Neural cell (in vitro differentiated cells): ENCODE data around the gene CCL14. TPM values are rescaled to one million over a fixed set of nuclear protein-coding genes. Genes with fewer than 3 reads are reported as not detected.
"Not testable (repeated sequence)": the region's sequence is repeated elsewhere in the genome, so short reads cannot be mapped to it uniquely, and the experiment has no call there.

ENCODE experiments used
- H2AFZ ChIP-seq: fragments of 200-600, 300-800 bp; sonication (generic), shearing (Covaris generic); 2 replicates; pipeline ENCODE4 v1.6.0; 2014; ENCODE audit warnings: low read depth, mild to moderate bottlenecking, antibody characterized with exemption, low read length, moderate library complexity
- H3F3A ChIP-seq: fragments of 200-600 bp; shearing (Covaris generic); 2 replicates; pipeline ENCODE4 v1.6.1; 2016; ENCODE audit warnings: mild to moderate bottlenecking, moderate library complexity, mixed read lengths, antibody characterized with exemption, low read length; ENCODE audit not compliant: insufficient read depth, poor library complexity, severe bottlenecking
- H3K27ac ChIP-seq: fragments of 200-600, 300-800 bp; sonication (generic), shearing (Covaris generic); 2 replicates; pipeline ENCODE4 v1.5.1; 2014; ENCODE audit warnings: mild to moderate bottlenecking, low read length, moderate library complexity
- H3K27me3 ChIP-seq: fragments of 300-800, 200-600 bp; sonication (generic), shearing (Covaris generic); 2 replicates; pipeline ENCODE4 v1.6.0; 2014; ENCODE audit warnings: mild to moderate bottlenecking, low read depth, low read length, moderate library complexity; ENCODE audit not compliant: insufficient read depth
- H3K36me3 ChIP-seq: fragments of 300-800, 200-600 bp; sonication (generic), shearing (Covaris generic); 2 replicates; pipeline ENCODE4 v1.5.1; 2014; ENCODE audit warnings: mild to moderate bottlenecking, antibody characterized with exemption, low read length, moderate library complexity; ENCODE audit not compliant: insufficient read depth
- H3K4me2 ChIP-seq: fragments of 300-800, 200-600 bp; sonication (generic), shearing (Covaris generic); 2 replicates; pipeline ENCODE4 v1.6.0; 2014; ENCODE audit warnings: mild to moderate bottlenecking, low read length
- H3K4me3 ChIP-seq: fragments of 300-800, 200-600 bp; sonication (generic), shearing (Covaris generic); 2 replicates; pipeline ENCODE4 v1.5.1; 2014; ENCODE audit warnings: mild to moderate bottlenecking, low read length, moderate library complexity
- H3K79me2 ChIP-seq: fragments of 200-600 bp; shearing (Covaris generic); replicated peaks from 2 replicates; pipeline ENCODE4 v1.6.0; 2014; ENCODE audit warnings: mild to moderate bottlenecking, low read length, moderate library complexity; ENCODE audit not compliant: insufficient read depth
- H3K9ac ChIP-seq: fragments of 300-800, 200-600 bp; sonication (generic), shearing (Covaris generic); 2 replicates; pipeline ENCODE4 v1.6.1; 2016; ENCODE audit warnings: mild to moderate bottlenecking, low read length, mixed read lengths
- H3K9me2 ChIP-seq: fragments of 200-600 bp; shearing (Covaris generic); 2 replicates; pipeline ENCODE4 v1.6.1; 2016; ENCODE audit warnings: mild to moderate bottlenecking, low read length, mixed read lengths; ENCODE audit not compliant: insufficient read depth
- H3K9me3 ChIP-seq: fragments of 200-600, 300-800 bp; sonication (generic), shearing (Covaris generic); 2 replicates; pipeline ENCODE4 v1.6.1; 2016; ENCODE audit warnings: mild to moderate bottlenecking, mixed run types, low read length, moderate library complexity, mixed read lengths
- H4K20me1 ChIP-seq: fragments of 200-600 bp; shearing (Covaris generic); 2 replicates; pipeline ENCODE4 v1.6.1; 2016; ENCODE audit warnings: mild to moderate bottlenecking, mixed run types; ENCODE audit not compliant: insufficient read depth
- CTCF ChIP-seq: fragments of 450-650 bp; IDR thresholded peaks from 2 replicates; pipeline ENCODE4 v1.5.1; 2014; ENCODE audit warnings: antibody characterized with exemption, mild to moderate bottlenecking, moderate library complexity; ENCODE audit not compliant: poor library complexity, severe bottlenecking
- EP300 ChIP-seq: fragments of 450-650 bp; conservative IDR thresholded peaks from 2 replicates; pipeline ENCODE4 v1.6.1; 2014; ENCODE audit warnings: antibody characterized with exemption, mild to moderate bottlenecking, moderate library complexity; ENCODE audit not compliant: poor library complexity, severe bottlenecking
- EZH2 ChIP-seq: fragments of 200-600, 300-800 bp; shearing (Covaris generic), sonication (generic); IDR thresholded peaks from 2 replicates; pipeline ENCODE4 v1.6.1; 2014; ENCODE audit warnings: antibody characterized with exemption, low read length, borderline replicate concordance, mild to moderate bottlenecking; ENCODE audit not compliant: insufficient read depth, poor library complexity, severe bottlenecking
- MXI1 ChIP-seq: fragments of 450-650 bp; conservative IDR thresholded peaks from 2 replicates; pipeline ENCODE4 v1.6.1; 2014; ENCODE audit warnings: antibody characterized with exemption, mild to moderate bottlenecking; ENCODE audit not compliant: poor library complexity, severe bottlenecking
- POLR2AphosphoS5 ChIP-seq: IDR thresholded peaks from 2 replicates; pipeline ENCODE4 v1.6.1; 2012
- SMC3 ChIP-seq: fragments of 450-650 bp; conservative IDR thresholded peaks from 2 replicates; pipeline ENCODE4 v1.6.1; 2014; ENCODE audit warnings: antibody characterized with exemption, mild to moderate bottlenecking, moderate library complexity; ENCODE audit not compliant: poor library complexity
- TAF1 ChIP-seq: IDR thresholded peaks from 2 replicates; pipeline ENCODE4 v1.6.1; 2012; ENCODE audit warnings: low read depth
- polyA plus RNA-seq: library from polyadenylated mRNA; depleted of rRNA; stranded (reverse); fragments of >200 nt; gene quantifications from 2 replicates; pipeline ENCODE4 v1.2.3, GENCODE V29; 2014
- TF ChIP-seq, protein P1 (sequence below): IDR thresholded peaks from 2 replicates; pipeline ENCODE4 v1.6.1; 2012; ENCODE audit warnings: borderline replicate concordance

The CCL14 gene
- polyA plus RNA-seq, 1 donor from 2014 or later, result not detected

DNA sequence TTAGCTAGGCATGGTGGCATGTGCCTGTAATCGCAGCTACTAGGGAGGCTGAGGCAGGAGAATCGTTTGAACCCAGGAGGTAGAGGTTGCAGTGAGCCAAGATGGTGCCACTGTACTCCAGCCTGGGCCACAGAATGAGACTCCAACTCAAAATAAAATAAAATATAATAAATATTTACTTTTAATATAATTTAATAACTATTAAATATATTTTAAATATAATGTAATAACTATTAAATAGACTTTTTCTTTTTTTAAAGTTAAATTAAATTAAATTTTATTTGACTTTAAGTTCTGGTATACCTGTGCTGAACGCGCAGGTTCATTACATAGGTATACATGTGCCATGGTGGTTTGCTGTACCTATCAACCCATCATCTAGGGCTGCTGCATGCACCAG is 29.4 kb upstream of the CCL14 start:
- not testable (repeated sequence) for H3K9ac ChIP-seq, H3K9me2 ChIP-seq, H3K79me2 ChIP-seq, H4K20me1 ChIP-seq, H3K27ac ChIP-seq, H3K4me2 ChIP-seq, H3F3A ChIP-seq, H3K9me3 ChIP-seq, H3K27me3 ChIP-seq, H3K36me3 ChIP-seq, H3K4me3 ChIP-seq, H2AFZ ChIP-seq

DNA sequence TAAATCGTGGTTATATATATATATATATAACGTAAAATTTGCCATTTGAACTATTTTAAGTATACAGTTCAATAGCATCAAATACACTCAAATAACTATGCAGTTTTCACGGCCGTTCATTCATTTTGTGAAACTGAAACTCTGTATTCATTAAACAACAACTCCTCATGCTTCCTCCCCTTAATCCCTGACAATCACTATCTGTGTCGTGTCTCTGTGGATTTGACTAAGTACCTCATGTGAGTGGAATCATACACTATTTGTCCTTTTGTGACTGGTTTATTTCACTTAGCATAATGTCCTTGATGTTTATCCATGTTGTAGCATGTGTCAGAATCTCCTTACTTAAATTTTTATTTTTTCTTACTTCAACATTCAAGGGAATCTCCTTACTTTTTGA is 28.4 kb upstream of the CCL14 start:
- H3K27ac ChIP-seq, result no peak overlapping the region
- no peaks in the 10 kb centered on the region for H3K9me2 ChIP-seq
- H3K9me3 ChIP-seq, result no peaks in the 10 kb centered on the region
- H3K27me3 ChIP-seq, result no peaks in the 10 kb centered on the region
- no peak overlapping the region for H2AFZ ChIP-seq
- H3F3A ChIP-seq, result no peaks in the 10 kb centered on the region
- H3K36me3 ChIP-seq, result no peaks in the 10 kb centered on the region
- H4K20me1 ChIP-seq, result no peaks in the 10 kb centered on the region
- no peaks in the 10 kb centered on the region for H3K79me2 ChIP-seq
- H3K4me2 ChIP-seq, result no peak overlapping the region
- H3K9ac ChIP-seq, result no peak overlapping the region
- H3K4me3 ChIP-seq, result no peak overlapping the region
- no peak for TF ChIP-seq CTCF
- no peak for TF ChIP-seq SMC3
- no peak for TF ChIP-seq EP300
- TF ChIP-seq MXI1, result no peak
- no peak for TF ChIP-seq POLR2AphosphoS5
- TF ChIP-seq EZH2, result no peak
- TF ChIP-seq, protein P1, sequence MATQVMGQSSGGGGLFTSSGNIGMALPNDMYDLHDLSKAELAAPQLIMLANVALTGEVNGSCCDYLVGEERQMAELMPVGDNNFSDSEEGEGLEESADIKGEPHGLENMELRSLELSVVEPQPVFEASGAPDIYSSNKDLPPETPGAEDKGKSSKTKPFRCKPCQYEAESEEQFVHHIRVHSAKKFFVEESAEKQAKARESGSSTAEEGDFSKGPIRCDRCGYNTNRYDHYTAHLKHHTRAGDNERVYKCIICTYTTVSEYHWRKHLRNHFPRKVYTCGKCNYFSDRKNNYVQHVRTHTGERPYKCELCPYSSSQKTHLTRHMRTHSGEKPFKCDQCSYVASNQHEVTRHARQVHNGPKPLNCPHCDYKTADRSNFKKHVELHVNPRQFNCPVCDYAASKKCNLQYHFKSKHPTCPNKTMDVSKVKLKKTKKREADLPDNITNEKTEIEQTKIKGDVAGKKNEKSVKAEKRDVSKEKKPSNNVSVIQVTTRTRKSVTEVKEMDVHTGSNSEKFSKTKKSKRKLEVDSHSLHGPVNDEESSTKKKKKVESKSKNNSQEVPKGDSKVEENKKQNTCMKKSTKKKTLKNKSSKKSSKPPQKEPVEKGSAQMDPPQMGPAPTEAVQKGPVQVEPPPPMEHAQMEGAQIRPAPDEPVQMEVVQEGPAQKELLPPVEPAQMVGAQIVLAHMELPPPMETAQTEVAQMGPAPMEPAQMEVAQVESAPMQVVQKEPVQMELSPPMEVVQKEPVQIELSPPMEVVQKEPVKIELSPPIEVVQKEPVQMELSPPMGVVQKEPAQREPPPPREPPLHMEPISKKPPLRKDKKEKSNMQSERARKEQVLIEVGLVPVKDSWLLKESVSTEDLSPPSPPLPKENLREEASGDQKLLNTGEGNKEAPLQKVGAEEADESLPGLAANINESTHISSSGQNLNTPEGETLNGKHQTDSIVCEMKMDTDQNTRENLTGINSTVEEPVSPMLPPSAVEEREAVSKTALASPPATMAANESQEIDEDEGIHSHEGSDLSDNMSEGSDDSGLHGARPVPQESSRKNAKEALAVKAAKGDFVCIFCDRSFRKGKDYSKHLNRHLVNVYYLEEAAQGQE, result no peak

- H3K9ac ChIP-seq, result no peak overlapping the region
- TF ChIP-seq EZH2 (no peak), POLR2AphosphoS5 (no peak), SMC3 (no peak), TAF1 (no peak), CTCF (no peak), MXI1 (no peak)
- TF ChIP-seq, protein P1, result no peak
- no peaks in the 10 kb centered on the region for H4K20me1 ChIP-seq
- no peak overlapping the region for H2AFZ ChIP-seq
- H3K36me3 ChIP-seq, result no peaks in the 10 kb centered on the region
- no peak overlapping the region for H3K27ac ChIP-seq
- H3K9me3 ChIP-seq, result no peaks in the 10 kb centered on the region
- H3K9me2 ChIP-seq, result no peaks in the 10 kb centered on the region
- H3K4me3 ChIP-seq, result no peak overlapping the region
- H3K27me3 ChIP-seq, result no peaks in the 10 kb centered on the region
- H3K4me2 ChIP-seq, result no peak overlapping the region
- no peaks in the 10 kb centered on the region for H3F3A ChIP-seq
- no peaks in the 10 kb centered on the region for H3K79me2 ChIP-seq
Measured at GRCh38 chr17:36011201-36011600, 24.7 kb upstream of the CCL14 start.
